SKM-1 treated with dmso at 0.1 percent for 144 hours (cell line): ENCODE data around the gene NANP.

Source experiments
- DNase-seq: peaks from one replicate; lab custom pipeline; 2025; ENCODE audit not compliant: unreplicated experiment; lab: John Stamatoyannopoulos, UW

Gene NANP

GRCh38 chr20:25571817-25572216 lies 52.0 kb downstream of the NANP start:
- DNase-seq: no peak

- DNase-seq: no peak
Measured at GRCh38 chr20:25571240-25571639, 52.6 kb downstream of the NANP start.

- DNase-seq: no peak
Measured at GRCh38 chr20:25570148-25570530, 53.7 kb downstream of the NANP start.

- DNase-seq: no peak
Measured at GRCh38 chr20:25567286-25567685, 56.5 kb downstream of the NANP start.

GRCh38 chr20:25566821-25567220 lies 57.0 kb downstream of the NANP start:
- no peak for DNase-seq

GRCh38 chr20:25565578-25566157 lies 58.1 kb downstream of the NANP start:
- DNase-seq: no peak

- DNase-seq: no peak
Measured at GRCh38 chr20:25563876-25564275, 59.9 kb downstream of the NANP start.

- no peak for DNase-seq
Measured at GRCh38 chr20:25563362-25563761, 60.5 kb downstream of the NANP start.
